ENCODE measurements around the gene IL1A.
A peak's percentile ranks its signal among the peaks of the same experiment; 100 is the strongest.

The IL1A gene

DNA sequence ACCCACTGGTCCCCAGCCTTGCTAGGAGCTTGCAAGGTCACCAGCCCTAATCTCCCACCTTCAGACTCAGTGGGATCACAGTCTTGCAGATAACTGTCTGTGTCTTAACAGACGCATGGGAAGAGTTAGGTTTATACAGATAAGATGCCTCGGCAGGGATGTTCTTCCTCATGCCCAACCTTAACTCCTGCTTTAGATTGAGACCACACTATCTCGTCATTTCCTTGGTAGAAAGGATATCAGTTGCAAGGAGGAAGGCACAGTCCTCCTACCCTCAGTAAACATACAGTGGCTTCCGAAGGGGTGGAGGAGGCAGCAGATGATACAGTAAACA is 56.3 kb downstream of the IL1A start:
- TF ChIP-seq EZH2 (IDR thresholded peaks at IDR 0.05; ENCODE audit: borderline replicate concordance, low read length) = no peak
- TF ChIP-seq CTCF (IDR thresholded peaks at IDR 0.05; ENCODE audit: low read length) = no peak
- Histone ChIP-seq H3K9me3 (ENCODE audit: low read length) (no peaks in the 10 kb centered on the region), H4K20me1 (ENCODE audit: insufficient read depth, low read length) (no peaks in the 10 kb centered on the region), H3F3A (ENCODE audit: insufficient read depth, low read length) (no peaks in the 10 kb centered on the region), H3K4me3 (ENCODE audit: low read depth, low read length, poor library complexity, severe bottlenecking) (no peak overlapping the region), H3K4me2 (ENCODE audit: low read length) (no peak overlapping the region), H3K9ac (ENCODE audit: low read length) (no peak overlapping the region), H3K27me3 (ENCODE audit: insufficient read depth, low read length) (no peaks in the 10 kb centered on the region), H2AFZ (ENCODE audit: low read length) (no peak overlapping the region), H3K79me2 (ENCODE audit: insufficient read depth, low read length) (no peaks in the 10 kb centered on the region), H3K27ac (ENCODE audit: low read depth, low read length, poor library complexity, severe bottlenecking) (no peak overlapping the region), H3K4me1 (ENCODE audit: insufficient read depth, low read length, severe bottlenecking) (peaks cover 4% of the 10 kb centered on the region), H3K36me3 (ENCODE audit: insufficient read depth, low read length) (no peaks in the 10 kb centered on the region), H3K9me2 (ENCODE audit: low read depth, low read length) (no peaks in the 10 kb centered on the region)

DNA sequence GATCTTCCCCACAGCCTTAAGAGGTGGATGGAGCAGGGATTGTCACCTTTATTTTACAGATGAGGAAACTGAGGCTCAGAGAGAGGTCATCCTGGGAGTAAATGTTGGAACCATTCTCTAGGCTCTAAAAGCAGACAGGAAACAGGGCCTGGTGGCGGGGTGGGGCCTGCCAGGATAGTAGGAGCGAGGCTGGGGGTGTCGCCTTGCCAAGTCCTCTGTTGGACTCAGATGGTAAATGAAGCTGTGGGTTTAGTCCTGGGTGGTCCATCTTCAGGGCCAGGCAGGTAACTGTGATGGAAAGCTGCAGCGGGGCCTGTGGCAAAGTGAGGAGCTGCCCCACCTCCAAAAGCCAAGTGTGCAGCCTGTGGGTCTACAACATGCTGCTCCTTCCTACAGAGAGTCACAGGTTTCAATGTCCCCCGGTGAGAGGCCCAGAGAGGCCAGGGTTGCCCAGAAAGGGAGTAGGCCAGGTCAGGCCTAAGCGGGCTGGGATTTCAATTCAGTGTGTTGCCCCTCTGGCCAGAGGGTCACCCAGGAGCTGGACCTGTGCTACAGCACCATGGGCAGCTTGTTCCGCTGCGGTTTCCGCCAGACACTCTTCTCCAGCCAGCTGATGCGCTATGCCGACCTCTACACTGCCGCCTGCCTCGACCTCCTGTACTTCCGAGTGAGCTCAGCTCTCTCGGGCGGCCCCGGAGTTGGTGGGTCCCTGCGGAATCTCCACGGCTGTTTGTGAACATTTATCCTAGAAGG is 56.8 kb downstream of the IL1A start:
- no peak overlapping the region for H2AFZ ChIP-seq (ENCODE audit: low read length)
- H3K9me3 ChIP-seq (ENCODE audit: low read length) = no peaks in the 10 kb centered on the region
- no peaks in the 10 kb centered on the region for H3K27me3 ChIP-seq (ENCODE audit: insufficient read depth, low read length)
- no peaks in the 10 kb centered on the region for H4K20me1 ChIP-seq (ENCODE audit: insufficient read depth, low read length)
- no peak overlapping the region for H3K4me2 ChIP-seq (ENCODE audit: low read length)
- no peak for TF ChIP-seq EZH2 (IDR thresholded peaks at IDR 0.05; ENCODE audit: borderline replicate concordance, low read length)
- no peak for TF ChIP-seq CTCF (IDR thresholded peaks at IDR 0.05; ENCODE audit: low read length)
- no peak overlapping the region for H3K27ac ChIP-seq (ENCODE audit: low read depth, low read length, poor library complexity, severe bottlenecking)
- no peaks in the 10 kb centered on the region for H3F3A ChIP-seq (ENCODE audit: insufficient read depth, low read length)
- no peak overlapping the region for H3K9ac ChIP-seq (ENCODE audit: low read length)
- no peaks in the 10 kb centered on the region for H3K79me2 ChIP-seq (ENCODE audit: insufficient read depth, low read length)
- no peaks in the 10 kb centered on the region for H3K36me3 ChIP-seq (ENCODE audit: insufficient read depth, low read length)
- no peak overlapping the region for H3K4me3 ChIP-seq (ENCODE audit: low read depth, low read length, poor library complexity, severe bottlenecking)
- peaks cover 4% of the 10 kb centered on the region for H3K4me1 ChIP-seq (ENCODE audit: insufficient read depth, low read length, severe bottlenecking)
- no peaks in the 10 kb centered on the region for H3K9me2 ChIP-seq (ENCODE audit: low read depth, low read length)

GRCh38 chr2:112726487-112727190 is 57.7 kb downstream of the IL1A start:
- no peak overlapping the region for H3K27ac ChIP-seq (ENCODE audit: low read depth, low read length, poor library complexity, severe bottlenecking)

More at GRCh38 chr2:112726487-112727190, 57.7 kb downstream of the IL1A start:
- no peaks in the 10 kb centered on the region for H3K79me2 ChIP-seq (ENCODE audit: insufficient read depth, low read length)
- H3K27me3 ChIP-seq (ENCODE audit: insufficient read depth, low read length) = no peaks in the 10 kb centered on the region
- H3F3A ChIP-seq (ENCODE audit: insufficient read depth, low read length) = no peaks in the 10 kb centered on the region
- H3K4me3 ChIP-seq (ENCODE audit: low read depth, low read length, poor library complexity, severe bottlenecking) = no peak overlapping the region
- no peak overlapping the region for H3K4me2 ChIP-seq (ENCODE audit: low read length)
- no peaks in the 10 kb centered on the region for H4K20me1 ChIP-seq (ENCODE audit: insufficient read depth, low read length)
- TF ChIP-seq CTCF (IDR thresholded peaks at IDR 0.05; ENCODE audit: low read length) (peak; percentile 92), EZH2 (IDR thresholded peaks at IDR 0.05; ENCODE audit: borderline replicate concordance, low read length) (no peak)
- no peaks in the 10 kb centered on the region for H3K9me3 ChIP-seq (ENCODE audit: low read length)
- H3K36me3 ChIP-seq (ENCODE audit: insufficient read depth, low read length) = no peaks in the 10 kb centered on the region
- H3K4me1 ChIP-seq (ENCODE audit: insufficient read depth, low read length, severe bottlenecking) = peaks cover 4% of the 10 kb centered on the region
- no peak overlapping the region for H2AFZ ChIP-seq (ENCODE audit: low read length)
- no peak overlapping the region for H3K9ac ChIP-seq (ENCODE audit: low read length)
- H3K9me2 ChIP-seq (ENCODE audit: low read depth, low read length) = no peaks in the 10 kb centered on the region

All from OCI-LY1 (cell line).